ENCODE results near the gene PAWR. TPM values are rescaled to one million over a fixed set of nuclear protein-coding genes. Genes with fewer than 3 reads are reported as not detected.

The PAWR gene
- total and polyA plus RNA-seq, 8 donors, result 10.1 to 662 (median 81.9) TPM

DNA sequence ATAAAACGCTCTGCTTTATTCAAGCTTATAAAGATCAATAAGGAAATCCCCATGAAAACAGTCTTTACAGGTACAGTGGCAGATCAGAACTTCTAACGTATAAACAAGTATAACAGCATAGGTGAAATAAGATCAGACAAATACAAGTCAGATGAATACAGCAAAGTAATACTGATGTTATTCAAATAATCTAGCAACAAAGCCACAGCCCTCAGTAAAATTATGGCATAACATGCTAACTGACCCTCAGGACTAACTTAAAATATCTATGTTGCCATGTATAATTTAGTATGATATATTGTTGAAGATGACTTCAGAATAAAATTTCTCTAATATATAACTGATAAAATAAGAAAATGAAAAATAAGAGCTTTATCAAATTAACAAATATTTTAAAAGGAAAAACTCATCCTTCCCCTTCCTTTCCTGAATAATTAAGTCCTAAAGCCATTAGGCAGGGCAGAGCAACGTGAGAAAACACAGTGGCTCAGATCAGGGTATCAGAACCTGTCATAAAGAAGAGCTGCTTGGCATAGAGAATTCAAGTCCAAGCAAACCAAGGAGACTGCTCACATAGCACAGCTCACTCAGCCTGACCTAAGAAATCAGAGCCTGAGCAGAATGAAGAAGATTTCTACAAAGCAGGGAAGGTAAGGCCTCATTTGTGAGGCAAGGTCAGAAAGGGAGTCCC, 70.7 kb downstream of the PAWR start:
- DNase-seq, result no peak
- 48 to 74% (median 61%) methylated on average over 3 of the region's 3 CpGs for WGBS, 5 donors
- H3K4me3 ChIP-seq, result no peak overlapping the region
- peaks cover 0 to 5% (median 0%) of the 10 kb centered on the region in 4 donors for H3K4me1 ChIP-seq
- TF ChIP-seq, protein P1, sequence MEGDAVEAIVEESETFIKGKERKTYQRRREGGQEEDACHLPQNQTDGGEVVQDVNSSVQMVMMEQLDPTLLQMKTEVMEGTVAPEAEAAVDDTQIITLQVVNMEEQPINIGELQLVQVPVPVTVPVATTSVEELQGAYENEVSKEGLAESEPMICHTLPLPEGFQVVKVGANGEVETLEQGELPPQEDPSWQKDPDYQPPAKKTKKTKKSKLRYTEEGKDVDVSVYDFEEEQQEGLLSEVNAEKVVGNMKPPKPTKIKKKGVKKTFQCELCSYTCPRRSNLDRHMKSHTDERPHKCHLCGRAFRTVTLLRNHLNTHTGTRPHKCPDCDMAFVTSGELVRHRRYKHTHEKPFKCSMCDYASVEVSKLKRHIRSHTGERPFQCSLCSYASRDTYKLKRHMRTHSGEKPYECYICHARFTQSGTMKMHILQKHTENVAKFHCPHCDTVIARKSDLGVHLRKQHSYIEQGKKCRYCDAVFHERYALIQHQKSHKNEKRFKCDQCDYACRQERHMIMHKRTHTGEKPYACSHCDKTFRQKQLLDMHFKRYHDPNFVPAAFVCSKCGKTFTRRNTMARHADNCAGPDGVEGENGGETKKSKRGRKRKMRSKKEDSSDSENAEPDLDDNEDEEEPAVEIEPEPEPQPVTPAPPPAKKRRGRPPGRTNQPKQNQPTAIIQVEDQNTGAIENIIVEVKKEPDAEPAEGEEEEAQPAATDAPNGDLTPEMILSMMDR (IDR thresholded peaks at IDR 0.05), result no peak
- no peak for TF ChIP-seq EP300 (IDR thresholded peaks at IDR 0.05)
- no peak for TF ChIP-seq POLR2AphosphoS5 (IDR thresholded peaks at IDR 0.05)
- TF ChIP-seq POLR2A (IDR thresholded peaks at IDR 0.05), result no peak
- H3K27me3 ChIP-seq, result no peaks in the 10 kb centered on the region
- peaks cover 0 to 23% (median 17%) of the 10 kb centered on the region in 4 donors for H3K36me3 ChIP-seq
- no peaks in the 10 kb centered on the region for H3K9me3 ChIP-seq
- intact Hi-C loops (cut with DNase I; ENCODE audit: low total_unique reads), result no loop called here
- H3K27ac ChIP-seq, result no peak overlapping the region

DNA sequence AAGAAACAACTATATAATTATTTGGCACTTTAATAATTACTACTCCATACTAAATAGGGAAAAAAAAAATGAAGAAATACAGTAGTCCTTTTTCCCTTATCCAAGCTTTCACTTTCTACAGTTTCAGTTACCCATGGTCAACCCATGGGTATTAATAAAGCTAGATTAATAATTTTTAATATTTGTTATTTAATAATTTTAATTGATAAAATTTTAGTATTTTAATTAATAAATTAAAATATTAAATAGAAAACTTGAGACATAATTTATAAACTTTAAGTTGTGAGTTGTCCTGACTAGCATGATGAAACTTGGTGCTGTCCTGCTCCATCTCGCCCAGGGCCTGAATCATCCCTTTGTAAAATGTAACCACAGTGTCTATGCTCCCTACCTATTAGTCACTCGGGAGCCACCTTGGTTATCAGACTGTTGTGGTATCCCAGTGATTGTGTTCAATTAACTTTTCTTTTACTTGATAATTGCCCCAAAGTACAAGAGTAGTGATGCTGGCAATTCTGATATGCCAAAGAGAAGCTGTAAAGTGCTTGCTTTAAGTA, 71.8 kb downstream of the PAWR start:
- Histone ChIP-seq H3K27ac (no peak overlapping the region), H3K4me1 (peaks cover 0 to 6% (median 0%) of the 10 kb centered on the region in 4 donors), H3K4me3 (no peak overlapping the region), H3K36me3 (peaks cover 0 to 23% (median 17%) of the 10 kb centered on the region in 4 donors), H3K9me3 (no peaks in the 10 kb centered on the region), H3K27me3 (no peaks in the 10 kb centered on the region)
- WGBS, 5 donors, result 81 to 89% (median 86%) methylated on average over 2 of the region's 2 CpGs
- TF ChIP-seq POLR2AphosphoS5 (IDR thresholded peaks at IDR 0.05) (no peak), EP300 (IDR thresholded peaks at IDR 0.05) (no peak), POLR2A (IDR thresholded peaks at IDR 0.05) (no peak)
- TF ChIP-seq, protein P1 (IDR thresholded peaks at IDR 0.05), result no peak
- no peak for DNase-seq
- intact Hi-C loops (cut with DNase I; ENCODE audit: low total_unique reads), result no loop called here

DNA sequence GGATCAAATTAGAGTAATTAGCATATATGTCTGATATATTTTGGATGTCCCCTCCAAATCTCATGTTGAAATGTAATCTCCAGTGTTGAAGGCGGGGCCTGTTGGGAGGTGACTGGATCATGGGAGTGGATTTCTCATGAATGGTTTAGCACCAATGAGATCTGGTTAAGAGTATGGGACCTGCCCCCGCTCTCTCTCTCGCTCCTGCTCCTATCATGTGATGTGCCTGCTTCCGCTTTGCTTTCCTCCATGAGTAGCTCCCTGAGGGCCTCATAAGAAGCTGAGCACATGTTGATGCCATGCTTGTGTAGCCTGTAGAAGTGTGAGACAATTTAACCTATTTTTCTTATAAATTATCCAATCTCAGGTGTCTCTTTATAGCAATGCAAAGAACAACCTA, 73.1 kb downstream of the PAWR start:
- intact Hi-C loops (cut with DNase I; ENCODE audit: low total_unique reads), result no loop called here
- H3K4me3 ChIP-seq, result no peak overlapping the region
- H3K9me3 ChIP-seq, result no peaks in the 10 kb centered on the region
- peaks cover 0 to 23% (median 17%) of the 10 kb centered on the region in 4 donors for H3K36me3 ChIP-seq
- WGBS, 5 donors, result 93 to 97% (median 97%) methylated on average over 4 of the region's 4 CpGs
- H3K27me3 ChIP-seq, result no peaks in the 10 kb centered on the region
- no peak for DNase-seq
- TF ChIP-seq, protein P1 (IDR thresholded peaks at IDR 0.05), result no peak
- TF ChIP-seq EP300 (IDR thresholded peaks at IDR 0.05) (no peak), POLR2AphosphoS5 (IDR thresholded peaks at IDR 0.05) (no peak), POLR2A (IDR thresholded peaks at IDR 0.05) (no peak)
- peaks cover 0 to 6% (median 0%) of the 10 kb centered on the region in 4 donors for H3K4me1 ChIP-seq
- H3K27ac ChIP-seq, result no peak overlapping the region

DNA sequence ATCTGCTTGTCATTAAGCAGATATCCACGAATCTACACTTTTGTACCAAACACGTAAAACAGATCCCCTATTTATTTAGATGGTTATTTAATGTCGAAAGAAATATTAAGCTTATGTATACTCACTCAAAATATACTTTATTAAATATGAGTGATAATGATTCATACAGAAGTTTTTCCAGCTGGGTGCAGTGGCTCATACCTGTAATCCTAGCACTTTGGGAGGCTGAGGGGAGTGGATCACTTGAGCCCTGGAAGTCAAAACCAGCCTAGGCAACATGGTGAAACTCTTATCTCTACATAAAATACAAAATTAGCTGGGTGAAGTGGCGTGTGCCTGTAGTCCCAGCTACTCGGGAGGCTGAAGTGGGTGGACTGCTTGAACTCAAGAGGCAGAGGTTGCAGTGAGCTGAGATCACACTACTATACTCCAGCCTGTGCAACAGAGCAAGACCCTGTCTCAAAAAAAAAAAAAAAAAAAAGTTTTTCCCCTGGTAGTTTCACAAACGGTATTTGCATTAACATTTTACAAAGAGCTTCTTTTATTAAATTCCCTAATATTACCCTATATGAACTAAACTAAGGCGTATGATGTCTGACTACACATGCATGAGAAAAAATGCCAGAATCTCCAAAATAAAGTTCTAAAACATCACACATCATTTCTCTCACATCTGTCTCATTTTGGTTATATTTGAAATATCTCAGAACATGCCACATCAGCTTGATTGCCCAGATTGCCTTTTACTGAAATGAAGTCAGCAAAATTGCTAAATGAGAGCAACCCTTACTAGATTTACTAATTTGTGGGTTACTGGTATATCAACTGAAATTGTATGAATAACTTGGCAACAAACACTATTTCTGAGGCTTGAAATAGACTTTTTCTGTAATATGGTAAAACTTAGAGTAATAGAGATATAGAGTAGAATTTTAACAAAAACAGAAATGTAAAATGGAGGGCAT, 74.9 kb downstream of the PAWR start:
- TF ChIP-seq POLR2AphosphoS5 (IDR thresholded peaks at IDR 0.05) (no peak), EP300 (IDR thresholded peaks at IDR 0.05) (no peak), POLR2A (IDR thresholded peaks at IDR 0.05) (no peak)
- TF ChIP-seq, protein P1 (IDR thresholded peaks at IDR 0.05), result no peak
- Histone ChIP-seq H3K27me3 (no peaks in the 10 kb centered on the region), H3K4me3 (no peak overlapping the region), H3K9me3 (no peaks in the 10 kb centered on the region), H3K36me3 (peaks cover 0 to 21% (median 17%) of the 10 kb centered on the region in 4 donors), H3K27ac (no peak overlapping the region), H3K4me1 (peaks cover 0 to 6% (median 0%) of the 10 kb centered on the region in 4 donors)
- intact Hi-C loops (cut with DNase I; ENCODE audit: low total_unique reads), result no loop called here
- no peak for DNase-seq
- 67 to 79% (median 72%) methylated on average over 7 of the region's 7 CpGs for WGBS, 5 donors
